Activated T-helper 1 cell treated with anti-CD3 and anti-CD28 coated beads, Interleukin-2, amount 50 U/mL, for 16 hours (primary cell): Measurements from ENCODE around the gene EXOC3L2.
"Not testable (repeated sequence)": the region's sequence is repeated elsewhere in the genome, so short reads cannot be mapped to it uniquely, and the experiment has no call there.

ENCODE experiments used
- DNase-seq, 2 donors: peaks; one replicate each; pipeline ENCODE4 v3.0.0-alpha.2; 2020; ENCODE audit warnings: low read depth in 1 of 2, low spot score in 1 of 2

EXOC3L2 gene

DNA sequence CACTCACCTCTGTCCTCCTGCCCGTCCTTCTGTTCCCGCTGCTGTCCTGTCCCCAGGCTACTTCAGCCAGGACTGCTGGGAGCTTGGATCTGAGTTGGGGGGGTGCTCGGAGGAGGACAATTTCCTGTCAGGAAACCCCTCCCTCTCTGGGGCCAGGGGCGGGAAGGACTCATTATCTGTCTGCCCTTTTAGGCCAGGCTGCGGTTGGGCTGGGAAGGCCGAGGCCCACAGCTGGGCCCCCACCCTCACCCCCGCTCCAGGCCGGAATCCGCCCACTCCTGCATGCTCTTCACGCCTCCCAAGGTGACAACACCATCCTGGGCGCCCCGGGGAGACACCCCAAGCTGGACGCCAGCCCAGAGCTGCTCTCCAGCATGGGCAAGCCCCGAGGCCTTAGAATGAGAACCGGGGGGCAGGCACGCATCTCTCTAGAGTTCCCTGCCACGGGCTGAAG is at the start of gene EXOC3L2:
TSS of gene EXOC3L2 (minus strand) at position 74 of the 454 bp plus-strand sequence. CDS start 6,362 bp downstream, outside the sequence.
- no peak for DNase-seq

DNA sequence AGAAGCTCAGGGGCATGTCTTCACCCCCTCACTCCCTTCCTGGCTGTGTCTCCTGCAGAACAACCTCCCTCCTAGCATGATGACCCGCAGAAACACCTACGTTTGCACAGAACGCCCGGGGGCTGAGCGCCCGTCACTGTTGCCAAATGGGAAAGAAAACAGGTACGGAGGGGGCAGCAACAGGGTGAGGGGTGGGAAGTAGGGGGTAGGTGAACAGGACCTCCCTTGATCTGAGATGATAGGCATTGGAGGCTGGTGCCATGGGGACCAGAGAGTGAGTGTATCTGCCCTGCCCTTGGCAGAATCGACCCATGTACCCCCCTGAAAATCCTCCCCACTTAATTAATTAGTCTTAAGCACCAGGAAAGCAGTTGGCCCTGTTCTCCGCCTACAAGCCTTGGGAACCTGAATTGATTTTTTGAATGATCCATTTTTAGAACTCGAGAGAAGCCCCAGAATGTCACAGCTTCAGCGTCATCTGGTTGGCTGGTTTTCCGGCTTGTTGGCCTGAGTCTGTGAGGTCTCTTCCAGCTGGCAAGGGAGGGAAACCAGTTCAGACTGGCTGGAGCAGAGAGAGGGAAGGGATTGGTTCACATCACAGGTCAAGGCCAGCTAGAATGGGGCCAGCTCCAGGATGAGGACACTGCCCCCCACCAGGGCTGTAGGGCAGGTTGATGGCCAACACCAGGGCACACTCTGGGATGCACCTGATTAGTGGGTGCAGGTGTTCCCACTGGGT is 49.3 kb upstream of the EXOC3L2 start:
- DNase-seq: no peak

DNA sequence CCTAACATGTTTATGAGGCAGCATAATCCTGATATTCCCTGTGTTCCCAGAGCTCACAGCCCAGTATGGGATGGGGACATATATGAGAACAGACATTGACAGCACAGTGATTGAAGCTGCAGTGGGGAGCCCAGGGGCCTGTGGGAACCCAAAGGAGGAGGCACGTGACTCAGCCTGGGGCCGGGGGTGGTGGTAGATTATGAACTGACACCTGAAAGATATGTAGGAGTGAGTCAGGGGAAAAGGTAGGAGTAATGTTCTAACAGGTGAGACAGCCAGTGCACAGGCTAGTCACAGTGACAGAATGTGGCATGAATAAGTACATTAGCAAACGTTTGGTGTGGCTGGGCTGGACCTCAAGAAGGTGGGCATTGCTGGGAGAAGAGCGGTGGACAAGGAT is 48.5 kb upstream of the EXOC3L2 start:
- no peak for DNase-seq

DNA sequence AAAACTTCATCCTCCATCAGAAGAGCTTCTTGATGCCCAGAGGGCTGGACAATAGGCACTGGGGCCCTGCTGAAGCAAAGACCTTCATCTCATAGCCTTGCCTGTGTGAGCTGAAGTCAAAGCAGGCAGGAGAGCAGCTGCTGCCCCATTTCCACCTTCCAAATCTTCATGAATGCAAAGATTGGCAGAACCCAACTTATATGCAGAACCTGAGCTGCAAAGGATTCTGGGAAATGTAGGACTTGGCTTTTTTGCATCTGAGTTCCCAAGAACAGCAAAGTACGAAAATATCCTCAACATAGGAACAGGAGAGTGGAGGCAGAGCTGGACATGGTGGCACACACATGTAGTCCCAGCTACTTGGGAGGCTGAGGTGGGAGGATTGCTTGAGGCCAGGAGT is 46.6 kb upstream of the EXOC3L2 start:
- no peak for DNase-seq

DNA sequence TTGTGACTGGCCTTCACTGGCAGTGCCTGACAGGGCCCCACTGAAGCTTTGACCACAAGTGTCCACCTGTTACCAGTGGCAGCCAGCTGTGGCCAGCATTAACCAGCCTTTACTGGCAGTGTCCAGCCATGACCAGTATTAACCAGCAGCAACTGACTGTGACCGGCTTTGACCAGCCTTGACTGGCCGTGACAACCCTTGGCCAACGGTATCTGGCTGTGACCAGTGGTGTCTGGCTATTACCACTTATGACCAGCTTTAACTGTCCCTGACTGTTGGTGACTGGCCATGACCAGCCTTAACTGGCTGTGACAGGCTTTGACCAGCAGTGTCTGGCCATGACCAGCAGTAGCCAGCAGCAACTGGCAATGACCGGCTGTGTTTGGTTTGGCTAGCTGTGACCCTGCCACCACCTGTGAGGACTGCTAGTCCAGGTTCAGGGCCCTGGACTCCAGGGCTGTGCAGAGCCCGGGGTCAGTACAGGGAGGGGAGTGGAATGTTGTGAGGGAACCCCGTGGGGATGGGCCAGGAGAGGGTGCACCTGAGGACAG is 45.2 kb upstream of the EXOC3L2 start:
- no peak for DNase-seq

DNA sequence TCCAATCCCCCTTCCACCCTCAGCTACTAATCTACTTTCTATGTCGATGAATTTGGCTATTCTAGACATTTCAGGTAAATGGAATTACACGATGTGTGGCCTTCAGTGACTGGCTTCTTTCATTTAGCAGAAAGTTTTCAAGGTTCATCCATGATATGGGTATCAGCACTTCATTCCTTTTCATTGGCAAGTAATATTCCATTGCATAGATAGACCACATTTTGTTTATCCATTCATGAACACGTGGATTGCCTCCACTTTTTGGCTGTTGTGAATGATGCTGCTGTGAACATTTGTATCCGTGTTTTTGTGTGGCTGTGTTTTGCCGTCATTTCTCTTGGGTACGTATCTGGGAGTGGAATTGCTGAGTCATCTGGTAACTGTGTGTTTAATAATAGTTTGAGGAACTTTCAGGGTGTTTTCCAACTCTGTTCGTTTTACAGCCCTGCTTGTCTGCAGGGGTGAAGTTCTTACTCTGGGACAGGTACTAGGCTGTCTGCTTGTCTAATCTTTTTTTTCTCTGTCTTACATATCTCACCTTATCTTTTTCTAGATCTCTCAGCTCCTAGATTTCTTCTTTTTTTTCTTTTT is 38.3 kb upstream of the EXOC3L2 start:
- DNase-seq: no peak

DNA sequence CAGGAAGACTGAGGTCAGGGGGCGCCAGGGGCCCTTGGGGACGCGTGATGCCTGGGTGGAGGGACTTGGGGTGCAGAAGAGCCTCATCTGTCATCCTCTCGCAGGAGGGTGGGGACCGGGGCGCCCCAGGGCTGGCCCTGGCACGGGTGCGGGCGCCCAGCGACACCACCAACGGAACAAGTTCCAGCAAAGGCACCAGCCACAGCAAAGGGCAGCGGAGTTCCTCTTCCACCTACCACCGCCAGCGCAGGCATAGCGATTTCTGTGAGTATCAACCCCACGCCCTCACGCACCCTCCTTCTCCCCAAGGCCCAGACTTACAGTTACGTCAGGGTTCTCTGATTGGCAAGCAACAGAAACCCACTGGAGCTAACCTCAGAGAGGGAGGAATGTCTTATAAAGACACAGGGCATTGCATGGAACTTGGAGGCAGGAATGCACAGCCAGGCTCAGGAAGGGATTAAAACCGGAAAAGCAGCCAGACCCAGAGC is 35.3 kb upstream of the EXOC3L2 start:
- no peak for DNase-seq

DNA sequence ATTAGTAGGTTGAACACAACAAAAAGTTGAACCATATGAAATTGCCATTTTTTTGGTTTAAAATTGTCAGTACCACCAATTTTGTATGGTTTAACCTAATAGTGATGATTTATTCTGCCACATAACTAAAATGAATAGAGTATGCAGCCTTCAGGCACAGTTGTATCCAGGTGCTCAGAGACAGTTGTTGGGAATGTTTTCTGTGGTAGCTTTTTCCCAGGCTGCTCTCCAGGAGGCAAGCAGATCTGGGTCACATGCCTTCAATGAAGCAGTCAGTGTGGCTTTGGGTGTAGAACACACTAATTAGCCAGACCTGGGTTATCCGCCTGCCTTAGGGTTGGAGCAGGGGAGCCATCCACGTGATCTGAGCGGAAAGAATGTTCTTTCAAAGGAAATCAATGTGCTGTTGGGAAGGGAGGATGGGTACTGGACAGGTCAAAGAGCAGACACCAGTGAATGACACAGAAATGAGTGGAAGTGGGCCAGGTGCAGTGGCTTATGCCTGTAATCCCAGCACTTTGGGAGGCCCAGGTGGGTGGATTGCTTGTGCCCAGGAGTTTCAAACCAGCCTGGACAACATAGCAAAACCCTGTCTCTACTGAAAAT is 34.5 kb upstream of the EXOC3L2 start:
- DNase-seq: no peak

DNA sequence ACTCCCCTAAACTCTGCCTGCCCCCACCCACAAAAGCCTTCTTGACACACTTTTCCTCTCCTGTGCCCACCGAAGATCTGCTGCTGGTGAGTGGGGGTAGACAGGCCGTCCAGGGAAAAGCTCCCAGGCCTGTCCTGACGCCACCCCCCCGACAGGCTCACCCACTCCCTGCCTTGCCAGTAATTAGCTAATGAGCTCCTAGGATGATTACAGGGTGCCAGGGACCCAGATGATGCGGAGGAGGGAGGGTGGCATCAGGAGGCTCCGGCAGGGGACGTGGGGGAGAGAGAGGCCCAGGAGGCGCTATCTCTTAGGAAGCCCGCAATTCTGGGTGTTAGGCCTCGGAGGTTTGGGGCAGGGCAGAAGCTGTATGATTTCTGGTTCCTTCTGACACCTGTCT is 32.9 kb upstream of the EXOC3L2 start:
- no peak for DNase-seq

DNA sequence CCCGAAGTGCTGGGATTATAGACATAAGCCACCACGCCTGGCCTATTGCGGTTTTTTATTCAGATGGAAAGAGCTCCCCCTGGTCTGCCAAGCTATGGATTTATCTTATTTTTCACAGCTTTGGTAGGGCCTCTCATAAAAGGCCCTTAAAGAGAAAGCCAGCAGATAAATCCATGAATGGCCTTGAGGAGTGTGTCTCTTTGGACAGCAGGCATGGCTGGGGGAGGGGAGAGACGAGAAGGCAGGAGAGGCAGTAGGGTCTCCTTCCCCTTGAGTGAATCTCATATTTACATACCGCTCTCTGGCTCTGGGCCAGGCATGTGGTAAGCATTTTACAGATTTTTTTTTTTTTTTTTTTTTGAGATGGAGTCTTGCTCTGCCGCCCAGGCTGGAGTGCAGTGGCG is 31.1 kb upstream of the EXOC3L2 start:
- no peak for DNase-seq

DNA sequence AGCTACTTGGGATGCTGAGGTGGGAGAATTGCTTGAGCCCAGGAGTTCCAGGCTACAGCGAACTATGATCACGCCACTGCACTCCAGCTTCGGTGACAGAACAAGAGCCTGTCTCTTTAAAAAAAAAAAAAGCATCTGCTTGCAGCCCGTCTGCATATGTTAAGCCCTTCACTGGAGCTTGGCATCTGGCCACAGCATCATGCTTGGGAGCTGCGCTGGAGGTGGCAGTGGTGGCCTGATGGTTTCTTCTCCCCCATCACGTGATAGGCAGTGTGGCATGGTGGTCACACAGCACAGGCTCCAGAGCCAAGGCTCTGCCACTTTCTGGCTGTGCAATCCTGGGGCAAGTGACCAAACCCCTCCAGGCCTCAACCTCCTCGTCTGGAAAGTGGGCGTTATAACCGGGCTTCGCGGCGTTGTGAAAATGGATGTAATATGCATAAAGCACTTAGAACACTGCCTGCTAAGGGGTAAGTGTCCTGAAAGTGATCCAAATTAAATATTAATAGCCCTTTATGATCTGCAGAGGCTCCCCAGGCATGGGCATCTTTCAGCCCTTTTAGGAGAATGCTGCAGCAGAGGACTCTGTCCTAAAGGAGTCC is 30.3 kb upstream of the EXOC3L2 start:
- DNase-seq: no peak

DNA sequence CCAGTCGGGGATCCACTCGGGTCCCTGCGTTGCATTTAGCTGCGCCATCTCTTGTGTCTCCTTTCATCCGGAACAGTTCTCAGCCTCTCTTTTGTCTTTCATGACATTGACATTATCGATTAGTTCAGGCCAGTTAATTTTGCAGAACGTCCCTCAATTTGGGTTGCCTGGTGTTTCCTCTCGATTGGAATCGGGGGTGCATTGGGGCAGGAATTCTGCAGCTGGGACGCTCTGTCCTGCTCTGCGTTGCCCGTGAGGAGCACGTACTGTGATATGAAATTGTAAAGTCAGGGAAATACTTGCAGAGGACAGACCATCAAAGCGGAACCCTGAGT is 28.3 kb upstream of the EXOC3L2 start:
- no peak for DNase-seq

DNA sequence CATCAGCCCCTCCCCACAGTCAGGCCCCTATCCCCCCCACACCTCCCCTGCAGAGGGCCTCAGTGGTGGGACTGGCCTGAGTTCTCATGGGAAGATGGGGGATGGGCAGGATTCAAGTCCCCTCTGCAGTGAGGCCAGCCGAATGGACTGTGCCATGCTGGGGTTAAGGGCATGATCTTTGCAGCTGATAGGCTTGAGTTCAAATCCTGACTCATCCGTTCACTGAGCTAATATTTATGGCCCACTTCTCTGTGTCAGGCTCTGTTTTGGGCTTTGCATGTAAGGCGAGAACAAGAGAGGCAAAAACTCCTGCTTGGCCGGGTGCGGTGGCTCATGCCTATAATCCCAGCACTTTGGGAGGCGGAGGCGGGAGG is 26.5 kb upstream of the EXOC3L2 start:
- DNase-seq: no peak

DNA sequence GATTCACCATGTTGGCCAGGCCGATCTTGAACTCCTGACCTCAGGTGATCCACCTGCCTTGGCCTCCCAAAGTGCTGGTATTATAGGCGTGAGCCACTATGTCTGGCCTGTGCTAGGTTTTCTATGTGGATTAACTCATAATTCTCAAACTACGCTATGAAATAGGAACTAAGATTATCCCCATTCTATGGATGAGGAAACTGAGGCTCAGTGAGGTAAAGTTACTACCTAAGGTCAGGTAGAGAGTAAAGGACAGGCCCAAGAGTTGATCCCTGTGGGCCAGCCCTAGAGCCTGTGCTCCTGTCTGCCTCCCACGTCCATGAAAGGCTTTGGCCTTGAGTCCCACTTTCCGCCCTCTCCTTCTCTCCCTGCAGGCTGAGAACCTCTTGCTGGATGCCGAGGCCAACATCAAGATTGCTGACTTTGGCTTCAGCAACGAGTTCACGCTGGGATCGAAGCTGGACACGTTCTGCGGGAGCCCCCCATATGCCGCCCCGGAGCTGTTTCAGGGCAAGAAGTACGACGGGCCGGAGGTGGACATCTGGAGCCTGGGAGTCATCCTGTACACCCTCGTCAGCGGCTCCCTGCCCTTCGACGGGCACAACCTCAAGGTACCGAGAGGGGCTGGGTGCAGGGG is 26.0 kb upstream of the EXOC3L2 start:
- DNase-seq: no peak

DNA sequence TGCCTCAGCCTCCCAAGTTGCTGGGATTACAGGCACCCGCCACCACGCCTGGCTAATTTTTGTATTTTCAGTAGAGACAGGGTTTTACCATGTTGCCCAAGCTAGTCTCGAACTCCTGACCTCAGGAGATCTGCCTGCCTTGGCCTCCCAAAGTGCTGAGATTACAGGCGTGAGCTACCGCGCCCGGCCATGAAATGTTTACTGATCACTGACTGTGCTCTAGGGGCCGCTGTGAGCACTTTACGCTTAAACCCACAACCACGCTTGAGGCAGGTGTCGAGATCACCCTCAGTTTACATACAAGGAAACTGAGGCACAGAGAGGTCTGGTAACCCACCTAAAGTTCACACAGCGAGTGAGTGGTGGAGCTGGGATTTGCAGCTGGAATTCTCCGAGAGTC is 24.7 kb upstream of the EXOC3L2 start:
- not testable (repeated sequence) for DNase-seq

DNA sequence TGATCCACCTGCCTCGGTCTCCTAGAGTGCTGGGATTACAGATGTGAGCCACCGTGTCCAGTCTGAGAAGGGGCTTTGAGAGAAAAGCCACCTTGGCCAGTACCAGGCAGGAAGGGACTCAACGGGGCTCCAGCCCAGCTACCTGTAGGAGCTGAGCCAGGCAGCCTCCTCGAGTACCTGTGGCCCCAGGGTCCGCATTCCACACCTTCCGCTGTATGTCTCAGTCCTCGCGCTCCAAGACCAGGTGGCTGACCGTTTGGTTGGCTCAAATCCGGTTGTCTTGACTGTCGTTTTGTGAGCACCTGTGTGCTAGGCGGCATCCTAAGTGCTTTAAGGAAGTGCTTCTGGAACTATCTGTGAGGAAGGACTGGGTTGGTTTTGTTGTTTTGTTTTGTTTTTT is 22.1 kb upstream of the EXOC3L2 start:
- no peak for DNase-seq

DNA sequence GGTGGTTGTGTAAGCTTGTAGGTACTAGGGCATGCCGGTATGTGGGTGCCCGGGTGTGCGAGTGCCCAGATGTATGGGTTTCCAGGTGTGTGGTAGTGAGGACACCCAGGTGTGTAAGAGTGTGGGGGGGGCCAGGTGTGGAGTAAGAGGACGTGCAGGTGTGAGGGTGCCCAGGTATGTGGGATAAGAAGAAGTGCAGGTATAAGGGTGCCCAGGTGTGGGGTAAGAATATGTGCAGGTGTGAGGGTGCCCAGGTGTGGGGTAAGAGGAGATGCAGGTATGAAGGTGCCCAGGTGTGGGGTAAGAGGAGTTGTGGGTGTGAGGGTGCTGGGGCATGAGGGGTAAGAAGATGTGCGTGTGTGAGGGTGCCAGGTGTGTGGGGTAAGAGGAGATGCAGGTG is 20.2 kb upstream of the EXOC3L2 start:
- DNase-seq: no peak

DNA sequence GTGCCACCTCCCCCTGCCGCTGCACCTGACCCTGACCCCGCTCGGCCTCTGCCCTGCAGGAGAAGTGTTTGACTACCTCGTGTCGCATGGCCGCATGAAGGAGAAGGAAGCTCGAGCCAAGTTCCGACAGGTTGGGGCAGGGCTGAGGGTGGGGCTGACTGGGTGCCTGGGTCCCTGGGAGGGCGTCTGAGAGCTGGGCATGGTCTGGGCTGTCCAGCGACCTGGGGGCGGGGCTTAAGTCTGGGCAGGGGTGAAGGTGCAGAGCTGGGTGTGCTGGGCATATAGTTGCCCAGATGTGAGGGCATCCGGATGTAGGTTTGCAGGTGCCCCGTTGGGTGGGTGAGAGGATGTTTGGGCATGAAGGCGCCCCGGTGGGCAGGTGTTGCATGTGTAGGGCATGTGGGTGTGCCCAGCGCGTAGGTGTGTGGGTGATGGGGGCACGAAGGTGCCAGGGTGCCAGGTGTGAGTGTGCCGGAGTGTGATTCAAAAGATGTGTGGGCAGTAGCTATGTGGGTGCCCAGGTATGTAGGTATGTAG is 19.6 kb upstream of the EXOC3L2 start:
- DNase-seq: no peak

DNA sequence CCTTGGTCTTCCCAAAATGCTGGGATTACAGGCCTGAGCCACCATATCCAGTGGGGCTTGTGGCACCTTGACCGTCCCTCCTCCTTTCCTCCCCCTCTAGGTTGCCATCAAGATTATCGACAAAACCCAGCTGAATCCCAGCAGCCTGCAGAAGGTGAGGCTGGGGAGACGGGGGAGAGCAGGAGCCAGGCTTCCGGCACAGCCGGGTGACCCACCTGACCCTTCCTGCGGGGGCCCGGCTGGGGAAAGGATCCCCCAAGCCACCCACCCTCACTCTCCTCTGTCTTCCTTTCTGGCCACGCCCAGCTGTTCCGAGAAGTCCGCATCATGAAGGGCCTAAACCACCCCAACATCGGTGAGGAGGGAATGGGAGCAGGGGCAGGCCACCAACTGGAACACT is 17.8 kb upstream of the EXOC3L2 start:
- DNase-seq: no peak

DNA sequence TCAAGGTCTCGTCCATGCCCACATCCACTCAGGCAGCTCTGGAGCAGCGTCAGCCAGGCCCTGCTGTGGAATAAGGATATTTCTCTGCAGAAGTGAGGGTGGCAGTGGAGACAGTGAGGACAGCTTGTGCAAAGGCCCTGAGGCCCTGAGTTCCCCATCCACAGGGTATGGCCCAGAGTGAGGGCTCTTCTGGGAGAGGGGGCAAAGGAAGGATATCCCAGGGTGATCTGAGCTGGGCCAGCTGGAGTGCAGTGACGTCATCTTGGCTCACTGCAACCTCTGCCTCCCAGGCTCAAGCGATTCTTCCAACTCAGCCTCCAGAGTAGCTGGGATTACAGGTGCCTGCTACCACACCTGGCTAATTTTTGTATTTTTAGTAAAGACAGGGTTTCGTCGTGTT is 17.4 kb upstream of the EXOC3L2 start:
- DNase-seq: no peak

DNA sequence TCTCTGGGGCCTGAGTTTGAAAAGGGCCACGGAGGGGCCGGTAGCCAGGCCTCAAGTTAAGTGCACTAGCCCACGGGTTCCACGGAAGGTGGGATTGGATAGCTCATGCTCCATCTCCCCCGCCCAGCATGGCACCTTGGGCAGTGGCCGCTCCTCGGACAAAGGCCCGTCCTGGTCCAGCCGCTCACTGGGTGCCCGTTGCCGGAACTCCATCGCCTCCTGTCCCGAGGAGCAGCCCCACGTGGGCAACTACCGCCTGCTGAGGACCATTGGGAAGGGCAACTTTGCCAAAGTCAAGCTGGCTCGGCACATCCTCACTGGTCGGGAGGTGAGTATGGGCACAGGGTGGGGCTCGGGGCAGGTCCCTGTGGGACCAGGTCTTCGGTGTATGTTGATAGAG is 13.7 kb upstream of the EXOC3L2 start:
- no peak for DNase-seq
